PC-3 (cell line): ENCODE measurements around the gene RPP25. TPM values are rescaled to one million over a fixed set of nuclear protein-coding genes. Genes with fewer than 3 reads are reported as not detected.

Experiments
- ATAC-seq: fragments of 200-7000 bp; cut with Tn5 transposase; 2 replicates; pipeline ENCODE4 v1.9.1; 2020; ENCODE audit warnings: mild to moderate bottlenecking, moderate library complexity
- BruUV-seq: library from RNA; stranded (reverse); fragments of 400-500 nt; replicated peaks from 2 replicates; lab custom pipeline; 2021; lab: Mats Ljungman, UMichigan
- CTCF ChIA-PET: fragments of 300-600 bp; sonication (Branson Sonifier 250); formaldehyde crosslinking; loops from one replicate; lab custom pipeline; 2022; ENCODE audit warnings: antibody characterized with exemption; lab: Charles Lee
- POLR2A ChIA-PET: fragments of 300-600 bp; sonication (Branson Sonifier 250); formaldehyde crosslinking; loops from one replicate; lab custom pipeline; 2022; ENCODE audit warnings: antibody characterized with exemption; ENCODE audit not compliant: unreplicated experiment; lab: Charles Lee
- DNase-seq: peaks from one replicate; pipeline ENCODE4 v3.0.0-alpha.2; 2015
- H2AFZ ChIP-seq: fragments of 300-600 bp; sonication (generic); 2 replicates; pipeline ENCODE4 v1.6.0; 2016; ENCODE audit warnings: antibody characterized with exemption, low read length
- H3F3A ChIP-seq: fragments of 300-600 bp; sonication (generic); one replicate; pipeline ENCODE4 v1.6.0; 2017; ENCODE audit warnings: antibody characterized with exemption, low read length, control low read depth, mild to moderate bottlenecking; ENCODE audit not compliant: unreplicated experiment
- H3K27ac ChIP-seq: fragments of 300-600 bp; sonication (generic); 2 replicates; pipeline ENCODE4 v1.5.1; 2016; ENCODE audit warnings: mild to moderate bottlenecking, low read length
- H3K27me3 ChIP-seq: fragments of 300-600 bp; sonication (generic); 2 replicates; pipeline ENCODE4 v1.6.1; 2016; ENCODE audit warnings: low read length, mixed read lengths
- H3K36me3 ChIP-seq: fragments of 300-600 bp; sonication (generic); 2 replicates; pipeline ENCODE4 v1.6.1; 2016; ENCODE audit warnings: low read depth, mixed run types, low read length, mixed read lengths
- H3K4me1 ChIP-seq: fragments of 300-600 bp; sonication (generic); 2 replicates; pipeline ENCODE4 v1.5.1; 2016; ENCODE audit warnings: low read length; ENCODE audit not compliant: insufficient read depth
- H3K4me2 ChIP-seq: fragments of 300-600 bp; sonication (generic); 2 replicates; pipeline ENCODE4 v1.6.0; 2016; ENCODE audit warnings: low read length
- H3K4me3 ChIP-seq: fragments of 300-600 bp; sonication (generic); 2 replicates; pipeline ENCODE4 v1.5.1; 2016; ENCODE audit warnings: mild to moderate bottlenecking, low read length, mixed read lengths
- H3K79me2 ChIP-seq: fragments of 300-600 bp; sonication (generic); 2 replicates; pipeline ENCODE4 v1.6.1; 2017; ENCODE audit warnings: low read length, mixed read lengths
- H3K9ac ChIP-seq: fragments of 300-600 bp; sonication (generic); 2 replicates; pipeline ENCODE4 v1.6.0; 2016; ENCODE audit warnings: mild to moderate bottlenecking, low read length
- H3K9me2 ChIP-seq: fragments of 300-600 bp; sonication (generic); replicated peaks from 2 replicates; pipeline ENCODE4 v1.6.1; 2016; ENCODE audit warnings: mixed run types, low read length, mixed read lengths
- H3K9me3 ChIP-seq: fragments of 300-600 bp; sonication (generic); 2 replicates; pipeline ENCODE4 v1.6.1; 2016; ENCODE audit warnings: low read length, mixed read lengths
- H4K20me1 ChIP-seq: fragments of 300-600 bp; sonication (generic); 2 replicates; pipeline ENCODE4 v1.6.1; 2016; ENCODE audit warnings: low read length, mixed read lengths
- EZH2 ChIP-seq: fragments of 300-600 bp; sonication (generic); IDR thresholded peaks from one replicate; pipeline ENCODE4 v1.6.1; 2017; ENCODE audit warnings: antibody characterized with exemption, mild to moderate bottlenecking, low read length; ENCODE audit not compliant: unreplicated experiment
- EZH2phosphoT487 ChIP-seq: fragments of 300-600 bp; sonication (generic); IDR thresholded peaks from 2 replicates; pipeline ENCODE4 v1.6.1; 2018; ENCODE audit warnings: mild to moderate bottlenecking, antibody characterized with exemption, low read length, borderline replicate concordance
- intact Hi-C: fragments of 100-400 bp; cut with micrococcal nuclease; formaldehyde crosslinking; loops from 2 replicates; pipeline ENCODE4 v1.9.0; 2023
- total RNA-seq: library from RNA; depleted of rRNA; stranded (reverse); fragments of >200 nt; gene quantifications from 2 replicates; pipeline ENCODE4 v1.2.3, GENCODE V29; 2014
- TF ChIP-seq, protein P1 (sequence below): fragments of 300-600 bp; sonication (generic); conservative IDR thresholded peaks from 2 replicates; pipeline ENCODE4 v1.5.1; 2017; ENCODE audit warnings: antibody characterized with exemption, low read depth, mild to moderate bottlenecking, low read length

RPP25 gene
- total RNA-seq, 1 experiment from 2014 or later, result 6.6 TPM

DNA sequence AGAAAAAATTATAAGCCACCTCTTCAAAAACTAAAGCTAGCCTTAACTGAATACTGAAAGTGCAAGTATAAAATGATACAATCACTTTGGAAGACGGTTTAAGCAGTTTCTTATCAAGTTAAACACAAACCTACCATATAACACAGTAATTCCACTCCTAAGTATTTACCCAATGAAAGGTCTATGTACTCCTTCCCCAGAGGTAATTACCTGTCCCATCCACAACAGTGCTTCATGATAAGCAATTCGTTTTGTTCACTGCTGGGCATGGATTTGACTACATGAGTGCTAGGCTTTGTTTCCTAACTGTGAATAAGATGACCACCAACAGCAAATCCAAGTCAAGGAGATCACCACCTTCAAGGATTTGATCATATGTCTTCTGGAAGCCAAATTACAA lies 23.0 kb downstream of the RPP25 start:
- ChIA-PET CTCF (no interaction called here), POLR2A (no interaction called here)
- Histone ChIP-seq H3K36me3 (peaks cover 14% of the 10 kb centered on the region), H3K4me3 (no peak overlapping the region), H3K9me3 (no peaks in the 10 kb centered on the region), H3K27me3 (no peaks in the 10 kb centered on the region), H4K20me1 (peaks cover 12% of the 10 kb centered on the region; the same call in 1 of the 2 replicates), H3K79me2 (peaks cover 83% of the 10 kb centered on the region), H3K4me2 (no peak overlapping the region), H3K9me2 (no peaks in the 10 kb centered on the region), H3K27ac (no peak overlapping the region), H3K4me1 (peaks cover 8% of the 10 kb centered on the region; the same call in 1 of the 2 replicates), H3F3A (no peaks in the 10 kb centered on the region), H2AFZ (no peak overlapping the region), H3K9ac (no peak overlapping the region)
- no TSS peak for BruUV-seq
- DNase-seq (no peak), ATAC-seq (no peak)
- intact Hi-C loops, result loop anchor here (10.0 kb wide), 1 partner anchor 389 kb away; the partner anchor contains the start of gene ARID3B
- TF ChIP-seq EZH2 (no peak), EZH2phosphoT487 (no peak)
- TF ChIP-seq, protein P1, sequence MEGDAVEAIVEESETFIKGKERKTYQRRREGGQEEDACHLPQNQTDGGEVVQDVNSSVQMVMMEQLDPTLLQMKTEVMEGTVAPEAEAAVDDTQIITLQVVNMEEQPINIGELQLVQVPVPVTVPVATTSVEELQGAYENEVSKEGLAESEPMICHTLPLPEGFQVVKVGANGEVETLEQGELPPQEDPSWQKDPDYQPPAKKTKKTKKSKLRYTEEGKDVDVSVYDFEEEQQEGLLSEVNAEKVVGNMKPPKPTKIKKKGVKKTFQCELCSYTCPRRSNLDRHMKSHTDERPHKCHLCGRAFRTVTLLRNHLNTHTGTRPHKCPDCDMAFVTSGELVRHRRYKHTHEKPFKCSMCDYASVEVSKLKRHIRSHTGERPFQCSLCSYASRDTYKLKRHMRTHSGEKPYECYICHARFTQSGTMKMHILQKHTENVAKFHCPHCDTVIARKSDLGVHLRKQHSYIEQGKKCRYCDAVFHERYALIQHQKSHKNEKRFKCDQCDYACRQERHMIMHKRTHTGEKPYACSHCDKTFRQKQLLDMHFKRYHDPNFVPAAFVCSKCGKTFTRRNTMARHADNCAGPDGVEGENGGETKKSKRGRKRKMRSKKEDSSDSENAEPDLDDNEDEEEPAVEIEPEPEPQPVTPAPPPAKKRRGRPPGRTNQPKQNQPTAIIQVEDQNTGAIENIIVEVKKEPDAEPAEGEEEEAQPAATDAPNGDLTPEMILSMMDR, result no peak

DNA sequence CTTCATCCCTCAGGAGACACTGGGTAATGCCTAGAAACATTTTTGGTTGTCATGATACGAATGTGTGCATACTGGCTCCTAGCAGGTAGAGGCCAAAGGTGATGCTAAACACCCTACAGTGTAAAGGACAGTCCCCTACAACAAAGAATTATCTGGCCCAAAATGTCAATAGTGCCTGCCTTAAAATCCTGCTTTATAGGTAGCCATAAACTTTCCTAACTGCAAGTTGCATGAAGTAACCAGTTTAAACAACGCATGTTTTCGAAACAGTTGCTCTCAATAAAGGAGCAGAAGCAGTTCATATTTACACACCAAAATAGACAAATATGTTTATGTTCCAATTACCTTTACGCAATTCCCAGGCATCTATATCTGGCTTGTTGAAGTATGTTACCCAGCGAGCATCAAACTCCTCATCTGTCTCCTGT lies 27.8 kb downstream of the RPP25 start:
- TF ChIP-seq EZH2phosphoT487, result no peak
- TF ChIP-seq, protein P1, result no peak
- no peak for TF ChIP-seq EZH2

DNA sequence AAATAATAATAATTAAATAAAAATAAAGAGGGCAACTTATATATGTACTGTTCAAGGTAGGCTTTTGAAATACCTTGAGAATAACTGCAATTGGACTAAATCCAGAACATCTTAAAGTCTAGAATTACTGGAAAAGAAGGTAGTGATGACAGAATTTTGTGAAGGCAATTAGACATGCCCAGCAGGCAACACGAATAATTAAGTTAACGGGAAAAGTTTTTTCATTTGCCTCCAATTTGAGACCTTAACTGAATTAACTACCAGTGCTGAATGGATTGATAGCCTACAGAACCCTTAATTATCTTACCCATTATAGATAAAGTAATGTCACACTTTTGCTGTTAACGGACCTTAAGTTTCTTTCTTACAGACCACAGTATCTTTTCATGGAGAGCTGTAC lies 32.0 kb downstream of the RPP25 start:
- ATAC-seq, result no peak
- CTCF ChIA-PET, result no interaction called here
- BruUV-seq, result no TSS peak

More for the DNA sequence above, 27.8 kb downstream of the RPP25 start:
- Histone ChIP-seq H3F3A (no peaks in the 10 kb centered on the region), H3K36me3 (peaks cover 34% of the 10 kb centered on the region), H3K79me2 (peaks cover 51% of the 10 kb centered on the region), H3K9me3 (no peaks in the 10 kb centered on the region), H3K27ac (no peak overlapping the region), H3K4me3 (no peak overlapping the region), H4K20me1 (0 out of 2 replicates have a peak, but pooled peaks cover 7% of the 10 kb centered on the region), H3K4me1 (no peaks in the 10 kb centered on the region), H3K9ac (no peak overlapping the region), H2AFZ (no peak overlapping the region), H3K4me2 (no peak overlapping the region), H3K9me2 (no peaks in the 10 kb centered on the region), H3K27me3 (no peaks in the 10 kb centered on the region)
- CTCF ChIA-PET, result no interaction called here
- POLR2A ChIA-PET, result no interaction called here
- no TSS peak for BruUV-seq
- DNase-seq (no peak), ATAC-seq (no peak)
- intact Hi-C loops, result no loop called here

More for the DNA sequence above, 32.0 kb downstream of the RPP25 start:
- intact Hi-C loops, result no loop called here
- H2AFZ ChIP-seq, result no peak overlapping the region
- peaks cover 52% of the 10 kb centered on the region for H3K36me3 ChIP-seq
- H3K4me2 ChIP-seq, result no peak overlapping the region
- H3K4me3 ChIP-seq, result no peak overlapping the region
- H3K79me2 ChIP-seq, result peaks cover 18% of the 10 kb centered on the region
- POLR2A ChIA-PET, result no interaction called here
- no peak overlapping the region for H3K9ac ChIP-seq
- H3F3A ChIP-seq, result no peaks in the 10 kb centered on the region
- no peaks in the 10 kb centered on the region for H3K9me3 ChIP-seq
- TF ChIP-seq, protein P1, result no peak
- TF ChIP-seq EZH2phosphoT487, result no peak
- TF ChIP-seq EZH2, result no peak
- H3K27ac ChIP-seq, result no peak overlapping the region
- no peak for DNase-seq
- no peaks in the 10 kb centered on the region for H3K4me1 ChIP-seq
- H3K9me2 ChIP-seq, result no peaks in the 10 kb centered on the region
- no peaks in the 10 kb centered on the region for H3K27me3 ChIP-seq
- 0 out of 2 replicates have a peak, but pooled peaks cover 4% of the 10 kb centered on the region for H4K20me1 ChIP-seq
